GM12875 (cell line): Measurements from ENCODE around the gene DAGLA.

ENCODE experiments used
- H3K4me3 ChIP-seq: one replicate; pipeline ENCODE4 v1.5.1; 2011; ENCODE audit warnings: low read depth, low read length, control low read depth
- CTCF ChIP-seq: IDR thresholded peaks from 2 replicates; pipeline ENCODE4 v1.5.1; 2011; ENCODE audit warnings: low read depth, mild to moderate bottlenecking, control low read depth, inconsistent platforms, low read length, moderate library complexity, borderline replicate concordance; ENCODE audit not compliant: insufficient read depth

The DAGLA gene

GRCh38 chr11:61747192-61747966 is 67.2 kb downstream of the DAGLA start:
- no peak overlapping the region for H3K4me3 ChIP-seq
- peak; percentile 98 for TF ChIP-seq CTCF

GRCh38 chr11:61747967-61748285 is 67.7 kb downstream of the DAGLA start:
- H3K4me3 ChIP-seq, result no peak overlapping the region
- no peak for TF ChIP-seq CTCF

- H3K4me3 ChIP-seq, result no peak overlapping the region
- TF ChIP-seq CTCF, result no peak
These were observed 69.5 kb downstream of the DAGLA start for GRCh38 chr11:61749591-61750217.

- TF ChIP-seq CTCF, result no peak
- no peak overlapping the region for H3K4me3 ChIP-seq
These were observed 70.6 kb downstream of the DAGLA start for GRCh38 chr11:61750631-61751273.

- H3K4me3 ChIP-seq, result no peak overlapping the region
- TF ChIP-seq CTCF, result no peak
These were observed 71.2 kb downstream of the DAGLA start for GRCh38 chr11:61751384-61751783.

GRCh38 chr11:61752117-61752924 is 72.1 kb downstream of the DAGLA start, which contains the start of gene MYRF:
Gene MYRF, plus strand, starts transcription at chr11:61752636. Its CDS starts 109 bp downstream, at chr11:61752745.
- no peak within 1 kb of the TSS for H3K4me3 ChIP-seq
- TF ChIP-seq CTCF, result peak; percentile 68
